Prostate gland (tissue), 2 donors: ENCODE results near the gene SIN3B. TPM values are rescaled to one million over a fixed set of nuclear protein-coding genes. Genes with fewer than 3 reads are reported as not detected.

Source experiments
- DNase-seq: peaks from one replicate; pipeline ENCODE4 v3.0.0-alpha.2; 2019; ENCODE audit warnings: low spot score
- H3K27ac ChIP-seq, 2 donors: fragments of 200-600 bp; sonication (generic); 2 replicates each; pipeline ENCODE4 v1.5.1; 2017 to 2019
- H3K27me3 ChIP-seq: fragments of 200-600 bp; sonication (generic); replicated peaks from 2 replicates; pipeline ENCODE4 v1.5.1; 2019; ENCODE audit not compliant: insufficient read depth
- H3K36me3 ChIP-seq, 2 donors: fragments of 200-600 bp; sonication (generic); 1 replicate in 1 of 2; 2 replicates in 1 of 2; pipeline versions ENCODE4 v1.5.1 to v1.8.1; 2017 to 2019
- H3K4me1 ChIP-seq: fragments of 200-600 bp; sonication (generic); replicated peaks from 2 replicates; pipeline ENCODE4 v1.5.1; 2019
- H3K4me3 ChIP-seq, 2 donors: fragments of 200-600 bp; sonication (generic); 2 replicates each; pipeline ENCODE4 v1.5.1; 2017 to 2019
- H3K9me3 ChIP-seq: fragments of 200-600 bp; sonication (generic); 2 replicates; pipeline ENCODE4 v1.5.1; 2017
- POLR2A ChIP-seq: fragments of 450-650 bp; IDR thresholded peaks from one replicate; pipeline ENCODE4 v1.6.1; 2016; ENCODE audit warnings: antibody characterized with exemption, mild to moderate bottlenecking
- POLR2AphosphoS5 ChIP-seq: sonication (generic); formaldehyde crosslinking; IDR thresholded peaks from one replicate; pipeline ENCODE4 v1.6.1; 2017; ENCODE audit warnings: antibody characterized with exemption
- WGBS: methylation state at CpG from one replicate; pipeline ENCODE4 v1.1.5; 2018; 5-methylcytosine and 5-hydroxymethylcytosine counted together
- intact Hi-C: fragments of 100-400 bp; cut with DNase I; formaldehyde crosslinking; loops from one replicate; pipeline ENCODE4 v1.14.2; 2022
- total RNA-seq, 2 donors: library from RNA; depleted of rRNA; stranded (reverse); fragments of >200 nt; gene quantifications; one replicate each; pipeline ENCODE4 v1.1.0, GENCODE V29; 2016
- TF ChIP-seq, protein P1 (sequence below), 4 experiments: fragments of 200-600 bp in 2 of 4; fragments of 450-650 bp in 2 of 4; sonication (generic) in 2 of 4; IDR thresholded peaks; 1 replicate in 3 of 4; 2 replicates in 1 of 4; pipeline ENCODE4 v1.5.1; 2016 to 2019; ENCODE audit warnings: antibody characterized with exemption in 4 of 4, mild to moderate bottlenecking in 2 of 4, moderate library complexity in 2 of 4

Gene SIN3B
- total RNA-seq, 2 donors from 2014 or later = 37.8 to 159 TPM

GRCh38 chr19:16789238-16789637, 40.0 kb upstream of the SIN3B start:
- 97% methylated on average over 1 of the region's 1 CpG for WGBS
- Histone ChIP-seq H3K4me3 (no peak overlapping the region), H3K4me1 (no peaks in the 10 kb centered on the region), H3K9me3 (no peaks in the 10 kb centered on the region), H3K27me3 (no peaks in the 10 kb centered on the region), H3K36me3 (no peaks in the 10 kb centered on the region), H3K27ac (no peak overlapping the region)
- intact Hi-C loops = no loop called here
- TF ChIP-seq, protein P1, sequence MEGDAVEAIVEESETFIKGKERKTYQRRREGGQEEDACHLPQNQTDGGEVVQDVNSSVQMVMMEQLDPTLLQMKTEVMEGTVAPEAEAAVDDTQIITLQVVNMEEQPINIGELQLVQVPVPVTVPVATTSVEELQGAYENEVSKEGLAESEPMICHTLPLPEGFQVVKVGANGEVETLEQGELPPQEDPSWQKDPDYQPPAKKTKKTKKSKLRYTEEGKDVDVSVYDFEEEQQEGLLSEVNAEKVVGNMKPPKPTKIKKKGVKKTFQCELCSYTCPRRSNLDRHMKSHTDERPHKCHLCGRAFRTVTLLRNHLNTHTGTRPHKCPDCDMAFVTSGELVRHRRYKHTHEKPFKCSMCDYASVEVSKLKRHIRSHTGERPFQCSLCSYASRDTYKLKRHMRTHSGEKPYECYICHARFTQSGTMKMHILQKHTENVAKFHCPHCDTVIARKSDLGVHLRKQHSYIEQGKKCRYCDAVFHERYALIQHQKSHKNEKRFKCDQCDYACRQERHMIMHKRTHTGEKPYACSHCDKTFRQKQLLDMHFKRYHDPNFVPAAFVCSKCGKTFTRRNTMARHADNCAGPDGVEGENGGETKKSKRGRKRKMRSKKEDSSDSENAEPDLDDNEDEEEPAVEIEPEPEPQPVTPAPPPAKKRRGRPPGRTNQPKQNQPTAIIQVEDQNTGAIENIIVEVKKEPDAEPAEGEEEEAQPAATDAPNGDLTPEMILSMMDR (IDR thresholded peaks at IDR 0.05) = no peak
- TF ChIP-seq POLR2AphosphoS5 (no peak), POLR2A (no peak)
- DNase-seq = no peak

GRCh38 chr19:16790051-16790450, 39.1 kb upstream of the SIN3B start:
- Histone ChIP-seq H3K36me3 (no peaks in the 10 kb centered on the region), H3K27me3 (no peaks in the 10 kb centered on the region), H3K27ac (no peak overlapping the region), H3K4me3 (no peak overlapping the region), H3K9me3 (no peaks in the 10 kb centered on the region), H3K4me1 (no peaks in the 10 kb centered on the region)
- TF ChIP-seq, protein P1 (IDR thresholded peaks at IDR 0.05) = no peak
- no peak for TF ChIP-seq POLR2A
- no peak for TF ChIP-seq POLR2AphosphoS5
- 55% methylated on average over 1 of the region's 1 CpG for WGBS
- DNase-seq = no peak
- intact Hi-C loops = no loop called here

GRCh38 chr19:16791942-16792341, 37.3 kb upstream of the SIN3B start:
- TF ChIP-seq POLR2A (no peak), POLR2AphosphoS5 (no peak)
- TF ChIP-seq, protein P1 (IDR thresholded peaks at IDR 0.05) = no peak
- no peak overlapping the region for H3K27ac ChIP-seq
- H3K27me3 ChIP-seq = no peaks in the 10 kb centered on the region
- H3K36me3 ChIP-seq = no peaks in the 10 kb centered on the region
- 90% methylated on average over 10 of the region's 10 CpGs for WGBS
- intact Hi-C loops = no loop called here
- H3K9me3 ChIP-seq = no peaks in the 10 kb centered on the region
- H3K4me1 ChIP-seq = no peaks in the 10 kb centered on the region
- DNase-seq = no peak
- no peak overlapping the region for H3K4me3 ChIP-seq

GRCh38 chr19:16794456-16795441, 34.4 kb upstream of the SIN3B start:
- TF ChIP-seq POLR2AphosphoS5 (no peak), POLR2A (no peak)
- TF ChIP-seq, protein P1 (IDR thresholded peaks at IDR 0.05) = no peak
- Histone ChIP-seq H3K4me1 (no peaks in the 10 kb centered on the region), H3K36me3 (no peaks in the 10 kb centered on the region), H3K9me3 (no peaks in the 10 kb centered on the region), H3K27ac (no peak overlapping the region), H3K27me3 (no peaks in the 10 kb centered on the region), H3K4me3 (no peak overlapping the region)
- 84% methylated on average over 17 of the region's 17 CpGs for WGBS
- DNase-seq = no peak
- intact Hi-C loops = no loop called here

- Histone ChIP-seq H3K27me3 (no peaks in the 10 kb centered on the region), H3K36me3 (no peaks in the 10 kb centered on the region), H3K9me3 (no peaks in the 10 kb centered on the region), H3K27ac (no peak overlapping the region), H3K4me1 (no peaks in the 10 kb centered on the region), H3K4me3 (no peak overlapping the region)
- intact Hi-C loops = no loop called here
- DNase-seq = no peak
- WGBS = 66% methylated on average over 3 of the region's 3 CpGs
- TF ChIP-seq POLR2A (no peak), POLR2AphosphoS5 (no peak)
- TF ChIP-seq, protein P1 (IDR thresholded peaks at IDR 0.05) = no peak
These were observed 33.5 kb upstream of the SIN3B start for GRCh38 chr19:16795731-16796130.
